Vagina (tissue), 2 donors: ENCODE data around the gene MEGF8. TPM values are rescaled to one million over a fixed set of nuclear protein-coding genes. Genes with fewer than 3 reads are reported as not detected.
A peak's percentile ranks its signal among the peaks of the same experiment; 100 is the strongest.

ENCODE experiments used
- DNase-seq, 2 donors: peaks; one replicate each; pipeline ENCODE4 v3.0.0-alpha.2; 2017; ENCODE audit errors: extremely low spot score in 2 of 2
- H3K27ac ChIP-seq: fragments of 200-600 bp; sonication (generic); one replicate; pipeline ENCODE4 v1.5.1; 2019
- H3K27me3 ChIP-seq: fragments of 200-600 bp; sonication (generic); one replicate; pipeline ENCODE4 v1.5.1; 2019
- H3K36me3 ChIP-seq, 2 donors: fragments of 200-600 bp; sonication (generic); one replicate each; pipeline ENCODE4 v1.5.1; 2017 to 2019
- H3K4me1 ChIP-seq: fragments of 200-600 bp; sonication (generic); one replicate; pipeline ENCODE4 v1.5.1; 2019
- H3K4me3 ChIP-seq, 2 donors: fragments of 200-600 bp; sonication (generic); 1 replicate in 1 of 2; 2 replicates in 1 of 2; pipeline ENCODE4 v1.5.1; 2016 to 2019
- H3K9me3 ChIP-seq: fragments of 200-600 bp; sonication (generic); one replicate; pipeline ENCODE4 v1.5.1; 2019
- CTCF ChIP-seq, 3 experiments: fragments of 450-650 bp in 2 of 3; fragments of 200-600 bp in 1 of 3; sonication (generic) in 1 of 3; IDR thresholded peaks; one replicate each; pipeline ENCODE4 v1.5.1; 2017 to 2019; ENCODE audit warnings: antibody characterized with exemption in 3 of 3, mild to moderate bottlenecking in 2 of 3, moderate library complexity in 2 of 3
- POLR2A ChIP-seq, 2 donors: fragments of 450-650 bp; IDR thresholded peaks; one replicate each; pipeline ENCODE4 v1.6.1; 2017; ENCODE audit warnings: antibody characterized with exemption in 2 of 2, mild to moderate bottlenecking in 2 of 2, moderate library complexity in 2 of 2
- POLR2AphosphoS5 ChIP-seq, 2 donors: sonication (generic); formaldehyde crosslinking; IDR thresholded peaks; one replicate each; pipeline ENCODE4 v1.9.0; 2017; ENCODE audit warnings: antibody characterized with exemption in 2 of 2, mild to moderate bottlenecking in 2 of 2, low read depth in 1 of 2; ENCODE audit not compliant: insufficient read depth in 1 of 2
- intact Hi-C: fragments of 100-400 bp; cut with DNase I; formaldehyde crosslinking; loops from one replicate; pipeline ENCODE4 v1.15.1; 2023
- total RNA-seq: library from RNA; depleted of rRNA; stranded (reverse); fragments of >200 nt; gene quantifications from one replicate; pipeline ENCODE4 v1.2.3, GENCODE V29; 2016

MEGF8 gene
- total RNA-seq, 1 donor from 2014 or later = 13.5 TPM

GRCh38 chr19:42311657-42312056 is 13.8 kb upstream of the MEGF8 start:
- Histone ChIP-seq H3K4me3 (no peak overlapping the region), H3K27me3 (no peaks in the 10 kb centered on the region), H3K36me3 (no peaks in the 10 kb centered on the region), H3K4me1 (peaks cover 12% of the 10 kb centered on the region), H3K27ac (no peak overlapping the region), H3K9me3 (no peaks in the 10 kb centered on the region)
- intact Hi-C loops = no loop called here
- DNase-seq = no peak
- TF ChIP-seq POLR2A (IDR thresholded peaks at IDR 0.05) (no peak), POLR2AphosphoS5 (IDR thresholded peaks at IDR 0.05; ENCODE audit: insufficient read depth in 1 of 2, low read depth in 1 of 2) (no peak), CTCF (IDR thresholded peaks at IDR 0.05) (no peak)

- no peak overlapping the region for H3K27ac ChIP-seq
- H3K27me3 ChIP-seq = no peaks in the 10 kb centered on the region
- H3K36me3 ChIP-seq = no peaks in the 10 kb centered on the region
- H3K4me1 ChIP-seq = peaks cover 12% of the 10 kb centered on the region
- TF ChIP-seq POLR2AphosphoS5 (IDR thresholded peaks at IDR 0.05; ENCODE audit: insufficient read depth in 1 of 2, low read depth in 1 of 2) (no peak), POLR2A (IDR thresholded peaks at IDR 0.05) (no peak), CTCF (IDR thresholded peaks at IDR 0.05) (no peak)
- intact Hi-C loops = no loop called here
- H3K9me3 ChIP-seq = no peaks in the 10 kb centered on the region
- H3K4me3 ChIP-seq = no peak overlapping the region
- no peak for DNase-seq
These were observed 13.1 kb upstream of the MEGF8 start for GRCh38 chr19:42312370-42312769.

GRCh38 chr19:42313096-42313839 is 12.2 kb upstream of the MEGF8 start, which contains the start of gene TMEM145:
TMEM145 (plus strand) TSS chr19:42313309; CDS start chr19:42313377, 68 bp downstream.
- no peaks in the 10 kb centered on the region for H3K27me3 ChIP-seq
- TF ChIP-seq CTCF (IDR thresholded peaks at IDR 0.05) = no peak
- no peak for TF ChIP-seq POLR2AphosphoS5 (IDR thresholded peaks at IDR 0.05; ENCODE audit: insufficient read depth in 1 of 2, low read depth in 1 of 2)
- no peak for TF ChIP-seq POLR2A (IDR thresholded peaks at IDR 0.05)

GRCh38 chr19:42313840-42314755 is 11.3 kb upstream of the MEGF8 start:
- Histone ChIP-seq H3K9me3 (no peaks in the 10 kb centered on the region), H3K36me3 (no peaks in the 10 kb centered on the region), H3K27ac (no peak overlapping the region), H3K4me3 (peak overlapping the region in 1 of 2 donors; percentile 35), H3K27me3 (no peaks in the 10 kb centered on the region), H3K4me1 (peaks cover 12% of the 10 kb centered on the region)
- intact Hi-C loops = no loop called here
- DNase-seq = no peak
- TF ChIP-seq CTCF (IDR thresholded peaks at IDR 0.05) (no peak), POLR2A (IDR thresholded peaks at IDR 0.05) (no peak), POLR2AphosphoS5 (IDR thresholded peaks at IDR 0.05; ENCODE audit: insufficient read depth in 1 of 2, low read depth in 1 of 2) (no peak)

More at GRCh38 chr19:42313096-42313839, 12.2 kb upstream of the MEGF8 start, which contains the start of gene TMEM145:
- intact Hi-C loops = no loop called here
- Histone ChIP-seq H3K27ac (no peak within 1 kb of the TSS), H3K4me3 (peak within 1 kb of the TSS; percentile 28 to 35), H3K4me1 (peaks cover 12% of the 10 kb centered on the region), H3K9me3 (no peaks in the 10 kb centered on the region), H3K36me3 (no peaks in the 10 kb centered on the region)
- no peak for DNase-seq
